Medulla oblongata (tissue), 1 donor: ENCODE results near the gene PLD6.
"Not testable (repeated sequence)": the region's sequence is repeated elsewhere in the genome, so short reads cannot be mapped to it uniquely, and the experiment has no call there.

Source experiments
- DNase-seq: peaks from one replicate; pipeline ENCODE4 v3.0.0-alpha.2; 2015; ENCODE audit errors: extremely low spot score

PLD6 gene

GRCh38 chr17:17201271-17201670, 4.9 kb downstream of the PLD6 start:
- DNase-seq = no peak

- no peak for DNase-seq
Observed at GRCh38 chr17:17200831-17201230, 5.3 kb downstream of the PLD6 start.

DNA sequence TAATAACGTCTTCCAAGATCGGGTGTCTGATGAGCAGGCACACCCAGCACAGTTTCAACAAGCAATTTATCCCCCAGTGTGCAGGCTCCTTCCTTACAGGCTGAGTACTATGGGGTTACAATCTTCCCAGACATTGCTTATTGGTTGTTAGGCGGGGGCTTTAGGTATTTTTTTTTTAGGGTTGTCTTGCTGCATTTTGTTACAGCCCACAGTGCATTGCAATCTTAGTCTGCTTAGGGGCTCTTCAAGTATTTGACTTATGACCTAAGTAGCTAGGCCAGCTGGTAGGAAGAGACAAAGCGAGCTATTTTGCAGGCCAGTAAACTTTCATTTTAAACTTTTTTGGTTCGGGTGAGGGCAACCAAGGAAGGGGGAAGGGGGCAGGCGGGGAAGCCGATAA, 5.8 kb downstream of the PLD6 start:
- no peak for DNase-seq

- no peak for DNase-seq
Observed at GRCh38 chr17:17198281-17198680, 7.9 kb downstream of the PLD6 start.

GRCh38 chr17:17196776-17197175, 9.4 kb downstream of the PLD6 start:
- DNase-seq = no peak

DNA sequence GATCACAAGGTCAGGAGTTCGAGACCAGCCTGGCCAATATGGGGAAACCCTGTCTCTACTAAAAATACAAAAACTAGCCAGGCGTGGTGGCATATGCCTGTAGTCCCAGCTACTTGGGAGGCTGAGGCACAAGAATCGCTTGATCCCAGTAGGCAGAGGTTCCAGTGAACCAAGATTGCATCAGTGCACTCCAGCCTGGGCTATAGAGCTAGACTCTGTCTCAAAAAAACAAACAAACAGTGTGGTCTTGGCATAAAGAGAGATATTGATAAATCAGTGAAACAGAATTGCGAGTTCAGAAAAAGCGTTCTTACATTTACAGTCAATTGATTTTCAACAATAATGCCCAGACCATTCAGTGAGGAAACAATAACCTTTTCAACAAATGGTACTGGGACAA, 10.7 kb downstream of the PLD6 start:
- DNase-seq = not testable (repeated sequence)

- no peak for DNase-seq
Observed at GRCh38 chr17:17191961-17192381, 14.2 kb downstream of the PLD6 start.

GRCh38 chr17:17191346-17191792, 14.8 kb downstream of the PLD6 start:
- no peak for DNase-seq

GRCh38 chr17:17190188-17190587, 15.9 kb downstream of the PLD6 start:
- DNase-seq = no peak

GRCh38 chr17:17189559-17189958, 16.6 kb downstream of the PLD6 start:
- no peak for DNase-seq

DNA sequence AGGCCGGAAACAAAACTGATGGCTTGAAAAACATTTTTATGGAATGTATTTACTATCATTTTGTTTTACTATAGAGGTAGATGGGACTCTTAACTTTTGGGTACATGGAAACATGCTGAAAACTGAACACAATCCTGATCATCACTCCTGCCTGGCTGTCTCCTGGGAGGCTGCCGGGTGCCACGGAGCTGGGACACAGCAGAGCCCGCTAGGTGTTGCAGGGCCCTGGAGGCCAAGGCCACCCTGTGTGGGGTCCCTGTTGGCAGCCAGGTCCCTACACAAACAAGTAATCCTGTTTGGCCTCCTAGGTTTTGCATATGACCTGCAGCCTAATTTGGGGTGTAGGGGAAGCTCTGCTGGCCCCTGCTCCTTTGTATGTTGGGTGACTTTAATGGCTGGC, 17.5 kb downstream of the PLD6 start:
- no peak for DNase-seq

DNA sequence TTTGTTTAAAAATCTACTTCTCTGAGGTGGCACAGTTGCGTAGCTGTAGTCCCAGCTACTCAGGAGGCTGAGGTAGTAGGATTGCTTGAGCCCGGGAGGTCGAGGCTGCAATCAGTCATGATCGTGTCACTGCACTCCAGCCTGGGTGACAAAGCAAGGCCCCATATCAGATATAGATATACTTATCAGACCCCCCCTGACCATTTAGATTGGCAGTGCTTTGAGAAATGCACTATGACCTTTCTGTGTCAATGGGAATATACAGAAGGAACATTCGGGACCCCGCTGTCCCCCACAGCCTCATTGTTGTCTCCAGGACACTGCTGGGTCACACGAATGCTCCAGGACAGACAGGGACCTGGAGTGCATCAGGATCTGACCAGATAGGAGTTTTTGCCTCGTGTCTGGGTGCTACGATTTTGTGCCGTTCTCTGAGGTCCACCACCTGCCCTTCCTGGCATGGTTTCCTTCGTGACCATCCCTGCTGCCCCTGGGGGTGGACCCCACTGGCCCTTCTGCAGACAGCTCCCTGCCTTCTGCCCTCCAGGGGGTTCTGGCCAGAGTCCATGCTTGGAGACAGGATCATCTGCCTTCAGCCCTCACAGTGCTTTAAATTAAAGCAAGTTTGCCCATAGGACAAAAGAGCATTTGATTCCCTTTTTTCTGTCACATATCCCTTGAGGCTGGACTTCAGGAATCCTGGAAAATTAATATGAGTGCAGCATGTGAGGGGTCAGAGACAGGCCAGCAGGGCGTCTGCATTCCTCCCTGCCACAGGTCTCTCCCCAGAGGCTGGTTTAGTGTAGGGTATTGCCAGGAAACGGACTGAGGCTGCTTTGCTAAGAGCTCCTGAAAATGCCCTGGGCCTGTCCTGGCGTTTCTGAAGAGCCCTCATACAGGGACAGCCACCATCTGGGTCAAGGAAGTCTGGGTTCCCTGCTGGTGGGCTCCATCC, 19.3 kb downstream of the PLD6 start:
- DNase-seq = no peak

DNA sequence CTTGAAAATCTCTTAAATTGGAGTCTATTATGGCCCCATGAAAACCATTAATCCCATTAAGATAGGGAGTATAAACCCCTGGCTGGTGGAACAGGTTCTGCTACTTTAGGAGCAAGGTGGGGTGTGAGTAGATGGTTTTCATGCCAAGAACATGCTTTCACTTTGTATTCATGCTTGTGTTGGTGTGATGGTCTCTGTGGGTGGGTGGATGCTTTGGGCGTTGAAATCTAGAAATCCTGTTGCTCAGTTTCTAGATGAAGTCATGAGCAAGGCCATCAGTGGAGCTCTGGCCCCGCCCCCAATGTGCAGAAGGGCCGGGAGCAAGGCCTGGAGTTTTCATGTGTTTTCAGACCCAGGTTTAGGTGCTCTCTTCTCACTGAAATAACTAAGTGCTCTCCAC, 20.1 kb downstream of the PLD6 start:
- DNase-seq = no peak

- not testable (repeated sequence) for DNase-seq
Observed at GRCh38 chr17:17184985-17185757, 21.0 kb downstream of the PLD6 start.

DNA sequence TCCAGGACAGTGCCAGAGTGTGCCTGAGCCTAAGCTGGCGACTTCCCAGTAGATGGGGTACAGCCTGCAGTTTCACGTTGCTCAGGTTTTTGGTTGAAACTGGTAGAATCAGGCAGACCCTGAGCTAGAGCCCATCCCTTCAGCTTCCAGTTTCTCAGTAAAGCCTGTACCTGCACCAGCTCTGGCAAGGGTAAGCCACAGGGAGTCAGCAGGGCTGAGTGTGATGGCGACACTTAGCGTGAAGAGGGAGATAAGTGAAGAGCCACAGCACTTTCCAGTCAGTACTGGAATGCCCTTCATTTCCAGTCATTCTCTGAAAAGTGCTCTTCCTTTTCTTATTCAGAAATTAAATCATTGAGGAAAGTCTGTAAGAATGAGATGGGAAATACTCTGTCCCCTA, 22.4 kb downstream of the PLD6 start:
- no peak for DNase-seq

DNA sequence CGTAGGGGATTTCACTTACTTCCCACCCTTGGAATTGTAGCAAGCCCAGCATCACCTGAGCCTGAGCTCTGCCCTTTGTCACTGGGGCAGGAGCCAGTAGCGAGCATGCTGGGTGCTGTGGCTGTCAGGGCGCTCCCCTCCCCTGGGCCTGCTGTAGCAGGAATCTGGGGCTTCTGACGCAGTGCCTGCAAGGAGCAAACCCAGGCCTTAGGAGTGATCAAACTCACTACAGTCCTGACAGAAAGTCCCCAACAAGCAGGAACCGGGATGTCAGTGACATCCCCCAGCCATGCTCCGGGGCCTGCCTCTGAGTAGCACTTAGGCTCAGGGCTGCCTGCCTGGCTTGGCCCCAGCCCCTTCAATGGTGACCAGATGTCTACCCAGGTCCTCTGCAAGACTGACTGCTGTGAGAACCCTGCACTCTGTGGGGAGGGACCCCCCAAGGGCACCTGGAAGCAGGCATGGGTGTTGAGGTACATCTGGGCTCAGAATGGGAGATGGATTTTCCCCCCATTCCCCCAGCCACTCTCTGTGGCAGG, 23.5 kb downstream of the PLD6 start:
- no peak for DNase-seq

- no peak for DNase-seq
Observed at GRCh38 chr17:17181666-17182597, 24.2 kb downstream of the PLD6 start.

- DNase-seq = no peak
Observed at GRCh38 chr17:17180741-17181525, 25.2 kb downstream of the PLD6 start.

- DNase-seq = no peak
Observed at GRCh38 chr17:17180141-17180603, 26.0 kb downstream of the PLD6 start.

- DNase-seq = no peak
Observed at GRCh38 chr17:17179371-17179827, 26.7 kb downstream of the PLD6 start.
